Posterior vena cava (tissue), 2 donors: ENCODE measurements around the gene MED12L. TPM values are rescaled to one million over a fixed set of nuclear protein-coding genes. Genes with fewer than 3 reads are reported as not detected.

ENCODE experiments used
- DNase-seq: peaks from one replicate; pipeline ENCODE4 v3.0.0-alpha.2; 2020; ENCODE audit warnings: low spot score
- intact Hi-C, 2 donors: fragments of 100-400 bp; cut with DNase I; formaldehyde crosslinking; loops; one replicate each; pipeline versions ENCODE4 v1.14.1 to v1.14.2; 2022 to 2023
- total RNA-seq, 2 donors: library from RNA; stranded (reverse); fragmentation: NEBNext Ultra II Directional; extraction: Animal tissue kit (Norgen Biotek cat#: 25700); gene quantifications; one replicate each; pipeline ENCODE4 v1.2.1, GENCODE V29; 2021
- donor health status: DM: yes; HTN: yes; CAD: no.
- donor health status: DM: yes; HTN: yes; CAD: no.

MED12L gene
- total RNA-seq, 2 donors from 2014 or later: 0.60 to 1.00 TPM

DNA sequence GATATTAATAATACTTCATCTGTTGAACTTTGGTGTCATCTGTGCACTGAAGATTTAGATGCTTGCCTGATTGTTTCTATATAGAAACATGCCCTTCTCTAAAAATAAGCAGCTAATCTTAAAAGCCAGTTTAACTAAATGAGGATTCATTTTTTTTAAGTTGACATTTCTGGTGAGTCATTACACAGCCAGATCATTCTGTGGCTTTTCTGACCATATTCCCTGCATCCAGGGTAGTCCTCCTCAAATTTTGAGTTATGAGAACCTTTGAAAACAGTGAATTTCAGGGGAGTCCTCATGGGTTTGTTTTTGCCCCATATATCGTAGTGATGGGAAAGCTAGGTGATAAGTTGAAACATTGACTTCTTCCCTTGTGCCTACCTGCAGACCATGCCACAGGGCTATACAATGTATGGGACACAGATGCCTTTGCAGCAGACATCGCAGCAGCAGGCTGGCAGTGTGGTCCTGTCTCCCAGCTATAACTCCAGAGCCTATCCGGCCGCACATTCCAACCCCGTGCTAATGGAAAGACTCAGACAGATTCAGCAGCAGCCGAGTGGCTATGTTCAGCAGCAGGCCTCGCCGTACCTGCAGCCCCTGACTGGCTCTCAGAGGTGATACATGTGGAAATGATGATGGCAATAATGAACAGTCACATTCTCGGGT is 325.6 kb downstream of the MED12L start:
- intact Hi-C loops: no loop called here
- DNase-seq: no peak

GRCh38 chr3:151412989-151413388 is 327.5 kb downstream of the MED12L start:
- intact Hi-C loops: no loop called here
- DNase-seq: no peak

DNA sequence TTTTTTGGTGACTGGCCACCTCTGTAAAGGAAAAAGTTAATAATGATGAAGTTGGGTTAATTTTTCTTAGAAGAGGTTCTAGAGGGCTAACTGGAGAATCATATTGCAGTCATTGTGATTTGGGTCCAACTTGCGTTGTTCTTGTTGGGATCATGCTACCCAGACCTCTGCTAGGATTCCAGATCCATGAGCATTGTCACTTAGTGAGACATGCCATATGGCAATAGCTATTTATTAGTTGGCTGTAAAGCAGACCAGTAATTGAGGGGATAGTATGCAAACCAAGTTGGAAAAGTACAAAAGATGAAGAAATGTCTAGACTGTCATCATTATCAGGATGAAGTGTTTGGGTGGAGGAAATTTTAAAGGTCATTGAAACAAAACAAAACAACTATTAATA is 329.8 kb downstream of the MED12L start:
- intact Hi-C loops: no loop called here

DNA sequence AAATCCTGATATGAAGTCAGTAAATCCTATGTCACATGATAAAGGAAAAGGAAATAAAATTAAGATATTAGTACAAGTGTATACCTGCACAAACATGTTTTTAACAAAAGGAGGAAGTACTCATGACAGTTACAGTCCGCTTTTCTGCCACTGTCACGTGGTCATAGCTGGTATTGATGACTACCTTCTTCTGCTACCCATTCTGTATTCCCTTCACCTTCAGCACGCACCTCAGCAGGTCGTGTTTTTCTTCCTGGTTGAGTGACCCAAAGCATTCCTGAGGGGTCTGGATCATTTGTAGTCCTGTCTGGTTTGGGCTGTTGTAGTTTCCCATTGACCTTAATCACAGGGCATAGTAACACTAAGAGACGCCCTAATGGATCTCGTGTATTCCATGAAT is 334.3 kb downstream of the MED12L start:
- no peak for DNase-seq
- intact Hi-C loops: no loop called here

More for the DNA sequence above, 329.8 kb downstream of the MED12L start:
- DNase-seq: no peak

- DNase-seq: no peak
- intact Hi-C loops: no loop called here
Measured at GRCh38 chr3:151421938-151422337, 336.5 kb downstream of the MED12L start.

DNA sequence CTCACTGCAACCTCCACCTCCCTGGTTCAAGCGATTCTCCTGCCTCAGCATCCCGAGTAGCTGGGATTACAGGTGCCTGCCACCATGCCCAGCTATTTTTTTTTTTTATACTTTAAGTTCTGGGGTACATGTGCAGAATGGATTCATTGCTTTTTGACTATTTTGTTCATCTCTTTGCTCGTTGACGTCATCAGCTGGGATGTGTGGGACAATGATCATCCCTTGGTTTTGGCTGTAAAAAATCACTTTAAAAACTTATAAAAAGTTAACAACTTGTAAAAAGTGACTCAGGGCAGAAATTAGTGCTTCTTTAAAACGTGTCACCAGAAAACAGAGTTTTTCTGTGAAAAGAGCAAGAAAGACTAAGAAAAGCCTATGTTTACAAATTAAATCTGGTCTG is 337.6 kb downstream of the MED12L start:
- no peak for DNase-seq
- intact Hi-C loops: no loop called here

GRCh38 chr3:151425627-151426340 is 340.3 kb downstream of the MED12L start:
- intact Hi-C loops: no loop called here
- DNase-seq: no peak

- intact Hi-C loops: no loop called here
- no peak for DNase-seq
Measured at GRCh38 chr3:151426341-151426657, 340.8 kb downstream of the MED12L start.

- intact Hi-C loops: no loop called here
Measured at GRCh38 chr3:151428386-151428785, 342.9 kb downstream of the MED12L start.

DNA sequence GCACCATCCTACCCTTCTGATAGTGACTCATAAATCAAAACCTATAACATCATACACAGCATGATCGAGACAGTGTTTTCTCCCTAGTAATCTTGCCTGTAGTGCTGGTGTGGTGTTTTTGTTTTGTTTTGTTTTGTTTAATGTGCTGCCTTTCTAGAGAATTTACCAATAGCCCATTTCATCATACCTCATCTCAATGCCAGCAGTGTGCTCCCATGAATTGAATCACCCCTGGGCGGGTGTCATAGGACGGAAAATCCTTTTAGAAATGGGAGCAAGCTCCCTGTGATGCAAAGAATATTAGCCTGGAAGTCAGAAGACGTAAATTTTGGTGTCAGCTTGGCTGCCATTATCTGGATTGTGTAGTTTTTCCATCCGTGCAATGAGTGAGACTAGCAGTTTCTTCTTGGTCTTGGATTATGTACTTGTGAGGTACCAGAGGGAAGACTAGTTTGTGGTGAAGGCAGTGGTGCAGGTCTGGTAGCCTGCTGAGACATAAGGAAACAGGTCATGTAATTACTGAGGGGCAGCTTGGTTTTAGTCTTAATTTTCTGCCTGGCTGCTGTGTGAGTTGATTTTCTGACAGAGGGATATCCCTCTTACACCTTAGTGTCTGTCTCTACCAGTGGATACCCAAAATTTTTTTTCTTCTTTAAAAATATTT is 345.5 kb downstream of the MED12L start:
- intact Hi-C loops: loop anchor here in 1 of 2 donors (10.0 kb wide), 1 partner anchor 224 kb away; no protein-coding TSS in a partner anchor

More at GRCh38 chr3:151428386-151428785, 342.9 kb downstream of the MED12L start:
- DNase-seq: no peak

GRCh38 chr3:151431940-151432339 is 346.5 kb downstream of the MED12L start:
- no peak for DNase-seq
- intact Hi-C loops: loop anchor here in 1 of 2 donors (10.0 kb wide), 1 partner anchor 223 kb away; no protein-coding TSS in a partner anchor

More for the DNA sequence above, 345.5 kb downstream of the MED12L start:
- DNase-seq: no peak

DNA sequence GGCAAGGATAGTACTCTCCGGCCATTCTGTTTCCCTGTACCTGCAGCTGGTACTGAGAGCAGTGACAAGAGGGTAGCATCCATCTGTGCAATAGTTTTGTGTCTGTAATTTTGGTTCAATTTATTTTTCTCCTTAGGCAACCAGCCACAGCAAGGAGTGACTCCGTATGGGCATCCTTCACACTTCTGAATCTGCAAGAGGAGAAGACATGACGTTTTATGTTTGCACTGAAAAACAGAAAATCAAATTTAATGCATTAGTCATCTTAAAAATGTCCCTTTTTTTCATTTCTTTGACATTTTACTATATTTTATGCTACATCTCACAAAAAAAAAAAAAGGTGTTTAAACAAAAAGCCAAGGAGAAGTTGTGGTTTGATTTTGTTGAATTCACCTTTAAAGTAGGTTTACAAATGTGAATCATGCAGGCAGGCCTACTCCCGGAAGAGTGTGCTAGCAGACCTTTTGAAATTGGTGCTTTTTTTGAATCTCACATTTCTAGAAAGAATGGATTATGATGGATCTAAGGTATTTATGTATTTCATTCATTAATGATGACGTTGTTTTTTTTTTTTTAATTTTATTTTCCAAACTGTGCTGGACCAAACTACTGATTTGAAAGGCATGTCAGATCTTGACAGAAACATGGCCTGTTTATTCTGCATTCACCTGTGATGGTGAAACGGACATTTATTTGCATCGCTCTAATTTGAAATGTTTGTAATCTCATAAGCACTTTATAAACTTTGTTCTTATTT is 347.3 kb downstream of the MED12L start:
- intact Hi-C loops: loop anchor here in 1 of 2 donors (10.0 kb wide), 1 partner anchor 222 kb away; no protein-coding TSS in a partner anchor
- no peak for DNase-seq

DNA sequence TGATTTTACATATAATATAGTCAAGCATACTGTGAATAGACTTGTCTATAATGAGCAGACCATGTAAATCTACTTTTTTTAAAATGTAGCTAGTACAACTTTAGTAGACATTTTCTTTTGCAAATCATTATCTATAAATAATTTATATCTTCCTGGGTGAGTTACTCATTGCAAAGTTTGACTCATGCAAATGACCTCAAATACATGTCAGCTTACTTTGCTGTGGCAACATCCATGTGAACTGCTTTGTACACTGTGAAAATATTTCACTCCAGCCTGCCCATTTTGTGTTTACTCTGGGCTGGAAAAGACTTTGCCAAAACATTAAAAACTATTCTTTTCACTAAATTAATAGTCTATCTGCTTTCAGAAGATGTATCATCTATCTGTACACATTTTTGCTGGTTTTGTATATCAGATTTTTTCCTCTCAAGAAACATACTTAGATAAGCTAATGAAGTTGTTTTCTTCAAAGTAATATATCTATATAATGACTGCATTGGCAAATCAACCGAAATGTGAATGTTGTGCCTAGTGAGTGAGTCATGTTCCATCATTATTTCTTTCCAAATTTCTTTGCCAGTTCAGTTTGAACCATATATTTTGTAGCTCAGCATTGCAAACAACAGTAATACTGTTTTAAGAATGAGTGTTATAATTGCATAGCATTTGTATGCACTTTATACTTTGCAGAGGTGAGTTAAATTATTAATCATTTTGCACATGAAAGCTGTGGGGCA is 348.9 kb downstream of the MED12L start:
- intact Hi-C loops: loop anchor here in 1 of 2 donors (10.0 kb wide), 1 partner anchor 220 kb away; no protein-coding TSS in a partner anchor

DNA sequence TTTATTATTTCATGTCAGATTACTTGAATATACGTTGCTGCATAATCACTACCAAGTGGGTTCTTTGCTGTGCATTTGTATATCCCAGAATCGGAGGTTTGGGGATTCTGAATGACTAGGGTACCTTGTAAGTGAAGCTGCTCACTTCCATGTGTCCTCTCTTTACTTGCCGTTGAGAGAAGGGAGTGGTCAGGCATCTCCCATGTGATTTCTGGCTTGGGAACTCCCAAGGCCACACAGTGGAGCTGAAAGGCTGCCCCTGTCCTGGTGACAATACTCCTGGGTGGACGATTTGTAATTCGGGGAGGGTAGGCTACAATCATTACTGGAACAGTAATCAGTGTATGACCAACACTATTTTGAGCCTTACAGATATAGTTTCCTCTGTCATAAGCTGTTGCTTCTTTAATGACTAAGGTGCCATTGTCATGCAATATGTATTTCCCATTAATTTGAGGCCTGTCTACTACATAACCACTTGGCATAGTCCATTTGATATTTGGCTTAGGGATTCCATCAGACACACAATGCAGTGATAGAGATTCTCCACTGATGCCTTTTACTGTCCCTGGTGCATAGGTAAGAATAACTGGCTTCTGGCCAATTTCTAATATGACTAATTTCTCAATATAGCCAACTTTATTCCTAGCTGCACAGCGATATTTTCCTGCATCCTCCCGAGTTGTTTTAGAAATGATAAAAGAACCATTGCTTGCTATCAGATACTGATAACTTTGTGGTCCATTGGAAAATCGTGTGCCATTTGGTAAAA is 351.4 kb downstream of the MED12L start:
- DNase-seq: no peak
- intact Hi-C loops: loop anchor here in 1 of 2 donors (5.0 to 10.0 kb wide), 2 partner anchors 218 to 400 kb away; no protein-coding TSS in a partner anchor

More for the DNA sequence above, 348.9 kb downstream of the MED12L start:
- DNase-seq: no peak

- DNase-seq: no peak
- intact Hi-C loops: loop anchor here in 1 of 2 donors (5.0 to 10.0 kb wide), 2 partner anchors 217 to 399 kb away; no protein-coding TSS in a partner anchor
Measured at GRCh38 chr3:151437906-151438305, 352.4 kb downstream of the MED12L start.

DNA sequence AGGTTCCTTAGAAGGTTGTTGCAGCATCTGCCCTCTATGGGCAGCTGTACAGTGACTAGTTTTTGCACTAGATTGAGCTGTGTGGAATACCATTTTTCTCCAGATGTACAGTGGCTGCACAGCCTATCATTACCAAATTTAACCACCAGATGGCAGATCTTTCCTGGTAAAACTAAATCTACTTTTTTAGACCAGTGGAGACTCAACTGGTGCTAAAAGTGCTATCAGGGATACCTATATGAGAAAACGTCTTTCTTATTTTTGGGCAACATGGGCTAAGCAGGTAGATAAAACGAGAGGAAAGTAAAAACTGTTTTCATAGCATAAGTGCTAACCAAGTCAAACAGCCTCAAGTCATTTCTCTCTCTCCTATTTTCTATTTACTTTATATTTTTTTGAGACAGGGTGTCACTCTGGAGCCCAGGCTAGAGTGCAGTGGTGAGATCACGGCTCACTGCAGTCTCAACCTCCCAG is 354.2 kb downstream of the MED12L start:
- DNase-seq: no peak

GRCh38 chr3:151440940-151441339 is 355.5 kb downstream of the MED12L start:
- intact Hi-C loops: loop anchor here (5.0 to 10.0 kb wide), 2 partner anchors 394 to 476 kb away; no protein-coding TSS in a partner anchor
- DNase-seq: no peak

More for the DNA sequence above, 354.2 kb downstream of the MED12L start:
- intact Hi-C loops: loop anchor here (5.0 to 10.0 kb wide), 4 partner anchors 215 to 478 kb away; no protein-coding TSS in a partner anchor
